ENCODE data around the gene MED9.
"Not testable (repeated sequence)": the region's sequence is repeated elsewhere in the genome, so short reads cannot be mapped to it uniquely, and the experiment has no call there.

Gene MED9

GRCh38 chr17:17454276-17454675 lies 22.5 kb upstream of the MED9 start:
- TF ChIP-seq CTCF (IDR thresholded peaks at IDR 0.05; ENCODE audit: low read depth, low read length, missing control alignments): no peak
- no peak overlapping the region for H3K4me3 ChIP-seq (ENCODE audit: low read depth, low read length)
- no peak for DNase-seq (ENCODE audit: low read depth)
- in situ Hi-C loops (cut with HindIII; ENCODE audit: low sequenced_read_pairs): no loop called here

GRCh38 chr17:17454700-17455099 lies 22.1 kb upstream of the MED9 start:
- in situ Hi-C loops (cut with HindIII; ENCODE audit: low sequenced_read_pairs): loop anchor here (5.0 kb wide), 1 partner anchor 72 kb away; no protein-coding TSS in a partner anchor
- not testable (repeated sequence) for DNase-seq (ENCODE audit: low read depth); H3K4me3 ChIP-seq (ENCODE audit: low read depth, low read length)

- no peak for TF ChIP-seq CTCF (IDR thresholded peaks at IDR 0.05; ENCODE audit: low read depth, low read length, missing control alignments)
- DNase-seq (ENCODE audit: low read depth): no peak
- H3K4me3 ChIP-seq (ENCODE audit: low read depth, low read length): no peak overlapping the region
- in situ Hi-C loops (cut with HindIII; ENCODE audit: low sequenced_read_pairs): loop anchor here (5.0 kb wide), 1 partner anchor 73 kb away; no protein-coding TSS in a partner anchor
These were observed 21.6 kb upstream of the MED9 start for GRCh38 chr17:17455173-17455572.

GRCh38 chr17:17456251-17456650 lies 20.5 kb upstream of the MED9 start:
- DNase-seq (ENCODE audit: low read depth): no peak
- in situ Hi-C loops (cut with HindIII; ENCODE audit: low sequenced_read_pairs): loop anchor here (5.0 kb wide), 1 partner anchor 74 kb away; no protein-coding TSS in a partner anchor
- no peak for TF ChIP-seq CTCF (IDR thresholded peaks at IDR 0.05; ENCODE audit: low read depth, low read length, missing control alignments)
- H3K4me3 ChIP-seq (ENCODE audit: low read depth, low read length): no peak overlapping the region

- no peak overlapping the region for H3K4me3 ChIP-seq (ENCODE audit: low read depth, low read length)
- no peak for DNase-seq (ENCODE audit: low read depth)
- in situ Hi-C loops (cut with HindIII; ENCODE audit: low sequenced_read_pairs): loop anchor here (5.0 kb wide), 1 partner anchor 75 kb away; no protein-coding TSS in a partner anchor
- TF ChIP-seq CTCF (IDR thresholded peaks at IDR 0.05; ENCODE audit: low read depth, low read length, missing control alignments): no peak
These were observed 19.1 kb upstream of the MED9 start for GRCh38 chr17:17457680-17458079.

- TF ChIP-seq CTCF (IDR thresholded peaks at IDR 0.05; ENCODE audit: low read depth, low read length, missing control alignments): no peak
- no peak overlapping the region for H3K4me3 ChIP-seq (ENCODE audit: low read depth, low read length)
- in situ Hi-C loops (cut with HindIII; ENCODE audit: low sequenced_read_pairs): no loop called here
- DNase-seq (ENCODE audit: low read depth): no peak
These were observed 16.8 kb upstream of the MED9 start for GRCh38 chr17:17460038-17460437.

- no peak for TF ChIP-seq CTCF (IDR thresholded peaks at IDR 0.05; ENCODE audit: low read depth, low read length, missing control alignments)
- in situ Hi-C loops (cut with HindIII; ENCODE audit: low sequenced_read_pairs): no loop called here
- no peak overlapping the region for H3K4me3 ChIP-seq (ENCODE audit: low read depth, low read length)
- no peak for DNase-seq (ENCODE audit: low read depth)
These were observed 14.6 kb upstream of the MED9 start for GRCh38 chr17:17462048-17462824.
